Lower leg skin (tissue), 3 donors: ENCODE results near the gene QRICH1.

Experiments
- POLR2A ChIP-seq, 2 donors: fragments of 450-650 bp; IDR thresholded peaks; one replicate each; pipeline ENCODE4 v1.6.1; 2016 to 2017; ENCODE audit warnings: antibody characterized with exemption in 2 of 2, mild to moderate bottlenecking in 1 of 2, moderate library complexity in 1 of 2
- TF ChIP-seq, protein P1 (sequence below), 3 donors: fragments of 450-650 bp; IDR thresholded peaks; one replicate each; pipeline ENCODE4 v1.5.1; 2016; ENCODE audit warnings: antibody characterized with exemption in 3 of 3, mild to moderate bottlenecking in 3 of 3, moderate library complexity in 2 of 3

DNA sequence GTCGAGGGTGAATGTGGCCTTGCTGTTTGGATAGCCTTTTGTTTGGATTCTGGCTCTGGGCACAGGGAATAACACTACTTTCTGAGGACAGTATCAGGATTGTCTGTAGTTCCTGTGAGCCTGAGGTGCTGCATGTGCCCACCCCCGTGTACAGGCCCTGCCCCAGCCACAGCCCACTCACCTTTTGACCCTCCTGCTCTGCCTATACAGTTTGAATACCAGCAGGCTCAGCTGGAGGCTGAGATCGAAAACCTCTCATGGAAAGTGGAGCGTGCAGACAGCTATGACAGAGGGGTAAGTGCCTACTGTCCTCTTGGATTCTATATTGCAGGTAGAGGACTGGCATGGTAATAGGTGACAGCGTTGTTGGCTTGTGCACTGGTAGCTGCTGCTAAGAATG, 111.2 kb downstream of the QRICH1 start:
- TF ChIP-seq, protein P1, sequence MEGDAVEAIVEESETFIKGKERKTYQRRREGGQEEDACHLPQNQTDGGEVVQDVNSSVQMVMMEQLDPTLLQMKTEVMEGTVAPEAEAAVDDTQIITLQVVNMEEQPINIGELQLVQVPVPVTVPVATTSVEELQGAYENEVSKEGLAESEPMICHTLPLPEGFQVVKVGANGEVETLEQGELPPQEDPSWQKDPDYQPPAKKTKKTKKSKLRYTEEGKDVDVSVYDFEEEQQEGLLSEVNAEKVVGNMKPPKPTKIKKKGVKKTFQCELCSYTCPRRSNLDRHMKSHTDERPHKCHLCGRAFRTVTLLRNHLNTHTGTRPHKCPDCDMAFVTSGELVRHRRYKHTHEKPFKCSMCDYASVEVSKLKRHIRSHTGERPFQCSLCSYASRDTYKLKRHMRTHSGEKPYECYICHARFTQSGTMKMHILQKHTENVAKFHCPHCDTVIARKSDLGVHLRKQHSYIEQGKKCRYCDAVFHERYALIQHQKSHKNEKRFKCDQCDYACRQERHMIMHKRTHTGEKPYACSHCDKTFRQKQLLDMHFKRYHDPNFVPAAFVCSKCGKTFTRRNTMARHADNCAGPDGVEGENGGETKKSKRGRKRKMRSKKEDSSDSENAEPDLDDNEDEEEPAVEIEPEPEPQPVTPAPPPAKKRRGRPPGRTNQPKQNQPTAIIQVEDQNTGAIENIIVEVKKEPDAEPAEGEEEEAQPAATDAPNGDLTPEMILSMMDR (IDR thresholded peaks at IDR 0.05): no peak
- TF ChIP-seq POLR2A (IDR thresholded peaks at IDR 0.05): no peak
